ENCODE data around the gene GCNT1.

DNA sequence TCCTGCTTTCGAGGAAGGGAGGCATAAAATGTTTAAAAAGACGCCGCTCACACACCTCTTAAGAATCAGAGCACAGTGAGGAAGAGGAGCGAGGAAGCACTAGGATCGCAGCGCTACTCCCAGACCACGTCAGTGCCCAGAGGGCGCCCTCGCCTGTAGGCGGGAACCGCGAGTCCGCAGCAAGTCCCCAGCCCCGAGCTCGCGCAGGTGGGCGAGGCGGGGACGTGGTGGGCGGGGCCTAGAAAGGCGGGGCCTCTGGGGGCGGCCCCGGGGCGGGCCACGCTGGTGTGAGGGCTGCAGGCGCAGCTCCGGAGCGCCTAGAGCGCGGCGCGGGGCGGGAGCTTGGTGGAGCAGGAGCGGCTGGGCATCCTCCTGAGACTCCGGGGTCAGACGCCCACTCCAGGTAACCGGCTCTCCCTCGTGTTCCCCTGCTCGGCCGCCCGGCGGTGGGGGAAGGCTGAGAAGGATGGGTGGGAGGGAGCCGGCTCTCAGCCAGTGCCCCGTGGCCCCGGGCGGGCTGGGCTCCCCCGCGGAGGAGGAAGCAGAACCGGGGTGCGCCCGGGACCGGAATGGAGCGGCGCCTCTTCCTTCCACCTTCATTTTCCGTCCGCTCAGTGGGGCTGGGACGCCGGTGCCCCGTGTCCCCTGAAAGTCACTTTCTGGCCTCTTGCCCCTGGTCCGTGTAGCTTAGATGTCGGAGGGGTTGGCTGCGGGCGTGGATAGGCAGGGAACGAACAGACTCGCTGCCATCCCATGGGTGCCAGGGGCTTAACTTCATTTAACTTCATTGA is at the start of gene GCNT1:
- TF ChIP-seq, protein P1, sequence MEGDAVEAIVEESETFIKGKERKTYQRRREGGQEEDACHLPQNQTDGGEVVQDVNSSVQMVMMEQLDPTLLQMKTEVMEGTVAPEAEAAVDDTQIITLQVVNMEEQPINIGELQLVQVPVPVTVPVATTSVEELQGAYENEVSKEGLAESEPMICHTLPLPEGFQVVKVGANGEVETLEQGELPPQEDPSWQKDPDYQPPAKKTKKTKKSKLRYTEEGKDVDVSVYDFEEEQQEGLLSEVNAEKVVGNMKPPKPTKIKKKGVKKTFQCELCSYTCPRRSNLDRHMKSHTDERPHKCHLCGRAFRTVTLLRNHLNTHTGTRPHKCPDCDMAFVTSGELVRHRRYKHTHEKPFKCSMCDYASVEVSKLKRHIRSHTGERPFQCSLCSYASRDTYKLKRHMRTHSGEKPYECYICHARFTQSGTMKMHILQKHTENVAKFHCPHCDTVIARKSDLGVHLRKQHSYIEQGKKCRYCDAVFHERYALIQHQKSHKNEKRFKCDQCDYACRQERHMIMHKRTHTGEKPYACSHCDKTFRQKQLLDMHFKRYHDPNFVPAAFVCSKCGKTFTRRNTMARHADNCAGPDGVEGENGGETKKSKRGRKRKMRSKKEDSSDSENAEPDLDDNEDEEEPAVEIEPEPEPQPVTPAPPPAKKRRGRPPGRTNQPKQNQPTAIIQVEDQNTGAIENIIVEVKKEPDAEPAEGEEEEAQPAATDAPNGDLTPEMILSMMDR (IDR thresholded peaks at IDR 0.05), result no peak
- no peak for TF ChIP-seq POLR2A (IDR thresholded peaks at IDR 0.05)
